Endothelial cell of umbilical vein (primary cell): ENCODE results near the gene HMBS.

Experiments used
- EZH2 ChIP-seq: IDR thresholded peaks from 2 replicates; pipeline ENCODE4 v1.6.1; 2012; ENCODE audit warnings: borderline replicate concordance, low read depth, mild to moderate bottlenecking, moderate library complexity, low read length, inconsistent platforms; ENCODE audit not compliant: severe bottlenecking
- FOS ChIP-seq: IDR thresholded peaks from 2 replicates; pipeline ENCODE4 v1.6.1; 2011; ENCODE audit warnings: mild to moderate bottlenecking, low read length, moderate library complexity, borderline replicate concordance; ENCODE audit not compliant: insufficient read depth
- JUN ChIP-seq: IDR thresholded peaks from 2 replicates; pipeline ENCODE4 v1.6.1; 2011; ENCODE audit warnings: borderline replicate concordance, low read depth; ENCODE audit not compliant: insufficient read length, insufficient read depth
- POLR2A ChIP-seq: IDR thresholded peaks from 2 replicates; pipeline ENCODE4 v1.6.1; 2012; ENCODE audit warnings: low read depth, mild to moderate bottlenecking, control low read depth, low read length
- POLR2AphosphoS5 ChIP-seq: IDR thresholded peaks from 2 replicates; pipeline ENCODE4 v1.6.1; 2012; ENCODE audit warnings: low read depth, mild to moderate bottlenecking, control low read depth, low read length, moderate library complexity; ENCODE audit not compliant: insufficient read depth

GRCh38 chr11:119118227-119118626, 33.5 kb downstream of the HMBS start:
- no peak for TF ChIP-seq FOS
- TF ChIP-seq POLR2AphosphoS5 = no peak
- no peak for TF ChIP-seq JUN
- TF ChIP-seq EZH2 = no peak
- no peak for TF ChIP-seq POLR2A
